GM21786 (cell line): ENCODE results near the gene CELF3.
"Not testable (repeated sequence)": the region's sequence is repeated elsewhere in the genome, so short reads cannot be mapped to it uniquely, and the experiment has no call there.

Experiments used
- ATAC-seq: cut with Tn5 transposase; IDR thresholded peaks from one replicate; pipeline ENCODE4 v1.9.1; 2021; ENCODE audit not compliant: unreplicated experiment

Gene CELF3

GRCh38 chr1:151716771-151717631, at the start of gene CELF3:
CELF3 (minus strand) TSS chr1:151716803; CDS start chr1:151716020, 783 bp downstream.
- no peak for ATAC-seq

- ATAC-seq: no peak
Measured at GRCh38 chr1:151763990-151764389, 47.4 kb upstream of the CELF3 start.

- peak; percentile 89 for ATAC-seq
Measured at GRCh38 chr1:151762941-151763921, 46.6 kb upstream of the CELF3 start, which contains the start of gene MRPL9. MRPL9 (minus strand) TSS chr1:151763496; CDS start chr1:151763479, 17 bp downstream.

GRCh38 chr1:151760597-151761385, 44.2 kb upstream of the CELF3 start:
- no peak for ATAC-seq

GRCh38 chr1:151759241-151759640, 42.6 kb upstream of the CELF3 start:
- no peak for ATAC-seq

- ATAC-seq: no peak
Measured at GRCh38 chr1:151756291-151756690, 39.7 kb upstream of the CELF3 start.

GRCh38 chr1:151741516-151741915, 24.9 kb upstream of the CELF3 start:
- ATAC-seq: no peak

- ATAC-seq: no peak
Measured at GRCh38 chr1:151739590-151740355, 23.2 kb upstream of the CELF3 start.

GRCh38 chr1:151737479-151737878, 20.9 kb upstream of the CELF3 start:
- no peak for ATAC-seq

GRCh38 chr1:151737026-151737425, 20.4 kb upstream of the CELF3 start:
- no peak for ATAC-seq

- not testable (repeated sequence) for ATAC-seq
Measured at GRCh38 chr1:151733995-151734394, 17.4 kb upstream of the CELF3 start.

GRCh38 chr1:151733126-151733525, 16.5 kb upstream of the CELF3 start:
- ATAC-seq: no peak

GRCh38 chr1:151729966-151730291, 13.3 kb upstream of the CELF3 start:
- ATAC-seq: no peak

GRCh38 chr1:151729157-151729965, 12.8 kb upstream of the CELF3 start:
- no peak for ATAC-seq

- no peak for ATAC-seq
Measured at GRCh38 chr1:151728151-151729054, 11.8 kb upstream of the CELF3 start.

- ATAC-seq: no peak
Measured at GRCh38 chr1:151723726-151724370, 7.2 kb upstream of the CELF3 start.

- ATAC-seq: no peak
Measured at GRCh38 chr1:151721788-151722510, 5.3 kb upstream of the CELF3 start.
